WTC11 (cell line): ENCODE results near the gene ADARB2. TPM values are rescaled to one million over a fixed set of nuclear protein-coding genes. Genes with fewer than 3 reads are reported as not detected.

Source experiments
- ATAC-seq: fragments of 200-7000 bp; cut with Tn5 transposase; 2 replicates; pipeline ENCODE4 v1.10.0; 2021; ENCODE audit warnings: mild to moderate bottlenecking, moderate library complexity
- CTCF ChIA-PET: fragments of 300-600 bp; sonication (Branson Sonifier 250); formaldehyde crosslinking; loops from one replicate; lab custom pipeline; 2021; ENCODE audit warnings: antibody characterized with exemption; lab: Charles Lee
- POLR2A ChIA-PET: fragments of 350-600 bp; sonication (Branson Sonifier 250); formaldehyde crosslinking; loops from one replicate; lab custom pipeline; 2021; ENCODE audit warnings: antibody characterized with exemption; lab: Charles Lee
- DNase-seq: peaks from one replicate; pipeline ENCODE4 v3.0.0; 2021; ENCODE audit warnings: low spot score
- H3K27ac Mint-ChIP-seq: 2 replicates; pipeline ENCODE4 v1.8.0; 2021; ENCODE audit warnings: mixed read lengths
- H3K27me3 Mint-ChIP-seq: 2 replicates; pipeline ENCODE4 v1.8.0; 2021; ENCODE audit warnings: low read depth, mild to moderate bottlenecking, moderate library complexity, mixed read lengths
- H3K36me3 Mint-ChIP-seq: 2 replicates; pipeline ENCODE4 v1.8.0; 2021; ENCODE audit warnings: mixed read lengths
- H3K4me1 Mint-ChIP-seq: 2 replicates; pipeline ENCODE4 v1.8.0; 2022; ENCODE audit warnings: mixed read lengths
- H3K4me3 Mint-ChIP-seq: 2 replicates; pipeline ENCODE4 v1.8.0; 2021; ENCODE audit warnings: mild to moderate bottlenecking, moderate library complexity, mixed read lengths
- H3K9me3 Mint-ChIP-seq: 2 replicates; pipeline ENCODE4 v1.8.0; 2021; ENCODE audit warnings: mixed read lengths
- AR ChIP-seq: fragments of 250-450 bp; sonication (Bioruptor Pico); IDR thresholded peaks from 2 replicates; pipeline ENCODE4 v1.9.0; 2021; ENCODE audit warnings: mild to moderate bottlenecking
- ARID4B ChIP-seq: sonication (generic); formaldehyde crosslinking; IDR thresholded peaks from 2 replicates; pipeline ENCODE4 v1.8.0; 2023; ENCODE audit warnings: missing genetic modification reagents, mild to moderate bottlenecking, borderline replicate concordance
- CBFB ChIP-seq: sonication (generic); formaldehyde crosslinking; IDR thresholded peaks from 2 replicates; pipeline ENCODE4 v1.8.1; 2022; ENCODE audit warnings: mild to moderate bottlenecking, low read depth, missing genetic modification reagents
- CREM ChIP-seq: sonication (generic); formaldehyde crosslinking; IDR thresholded peaks from 2 replicates; pipeline ENCODE4 v1.8.1; 2022; ENCODE audit warnings: mild to moderate bottlenecking, missing genetic modification reagents, moderate library complexity
- ELF4 ChIP-seq: sonication (generic); formaldehyde crosslinking; IDR thresholded peaks from 2 replicates; pipeline ENCODE4 v1.8.1; 2022; ENCODE audit warnings: low read depth, mild to moderate bottlenecking, moderate library complexity, missing genetic modification reagents
- ETV6 ChIP-seq: sonication (generic); formaldehyde crosslinking; IDR thresholded peaks from 2 replicates; pipeline ENCODE4 v1.8.1; 2022; ENCODE audit warnings: mild to moderate bottlenecking, missing genetic modification reagents
- FOXP1 ChIP-seq: sonication (generic); formaldehyde crosslinking; IDR thresholded peaks from 2 replicates; pipeline ENCODE4 v1.8.0; 2022; ENCODE audit warnings: missing genetic modification reagents, mild to moderate bottlenecking, moderate library complexity, borderline replicate concordance
- MXD4 ChIP-seq: fragments of 250-450 bp; sonication (Bioruptor Pico); IDR thresholded peaks from 2 replicates; pipeline ENCODE4 v1.8.0; 2021; ENCODE audit warnings: mild to moderate bottlenecking, moderate library complexity, borderline replicate concordance
- NFATC4 ChIP-seq: fragments of 250-450 bp; sonication (Bioruptor Pico); IDR thresholded peaks from 2 replicates; pipeline ENCODE4 v1.9.0; 2021; ENCODE audit warnings: mild to moderate bottlenecking
- NFYB ChIP-seq: sonication (generic); formaldehyde crosslinking; conservative IDR thresholded peaks from 2 replicates; pipeline ENCODE4 v1.8.0; 2022; ENCODE audit warnings: low read depth, missing genetic modification reagents
- NR1H2 ChIP-seq: sonication (generic); formaldehyde crosslinking; IDR thresholded peaks from 2 replicates; pipeline ENCODE4 v1.9.0; 2021; ENCODE audit warnings: mild to moderate bottlenecking, moderate library complexity, missing genetic modification reagents
- PRRX2 ChIP-seq: fragments of 250-450 bp; sonication (Bioruptor Pico); IDR thresholded peaks from 2 replicates; pipeline ENCODE4 v1.8.0; 2021; ENCODE audit warnings: mild to moderate bottlenecking
- RELA ChIP-seq: sonication (generic); formaldehyde crosslinking; IDR thresholded peaks from 2 replicates; pipeline ENCODE4 v1.8.1; 2022; ENCODE audit warnings: missing genetic modification reagents, mild to moderate bottlenecking, borderline replicate concordance
- RORB ChIP-seq: fragments of 250-450 bp; sonication (Bioruptor Pico); IDR thresholded peaks from 2 replicates; pipeline ENCODE4 v1.9.0; 2021; ENCODE audit warnings: mild to moderate bottlenecking
- SMAD4 ChIP-seq: sonication (generic); formaldehyde crosslinking; IDR thresholded peaks from 2 replicates; pipeline ENCODE4 v1.8.0; 2022; ENCODE audit warnings: mild to moderate bottlenecking, missing genetic modification reagents
- ZMAT4 ChIP-seq: fragments of 250-450 bp; sonication (Bioruptor Pico); IDR thresholded peaks from 2 replicates; pipeline ENCODE4 v1.9.0; 2021; ENCODE audit warnings: mild to moderate bottlenecking
- ZNF263 ChIP-seq: sonication (generic); formaldehyde crosslinking; IDR thresholded peaks from 2 replicates; pipeline ENCODE4 v1.8.1; 2022; ENCODE audit warnings: low read depth, mild to moderate bottlenecking, moderate library complexity, missing genetic modification reagents
- ZNF281 ChIP-seq: sonication (generic); formaldehyde crosslinking; IDR thresholded peaks from 2 replicates; pipeline ENCODE4 v1.8.0; 2023; ENCODE audit warnings: mild to moderate bottlenecking, missing genetic modification reagents
- ZNF532 ChIP-seq: fragments of 250-450 bp; sonication (Bioruptor Pico); IDR thresholded peaks from 2 replicates; pipeline ENCODE4 v1.9.0; 2021; ENCODE audit warnings: mild to moderate bottlenecking, borderline replicate concordance
- total RNA-seq: library from RNA; stranded (reverse); gene quantifications from 3 replicates; pipeline ENCODE4 v1.2.3, GENCODE V29; 2021

The ADARB2 gene
- total RNA-seq, 1 experiment from 2014 or later = 3.7 TPM

- TF ChIP-seq AR (CRISPR knock-in tag) = no peak
- no peak for TF ChIP-seq ARID4B (CRISPR knock-in tag)
- TF ChIP-seq NFYB (CRISPR knock-in tag) = no peak
These were observed 389.8 kb downstream of the ADARB2 start (continued) for GRCh38 chr10:1347525-1347924.

GRCh38 chr10:1346201-1346600 is 391.1 kb downstream of the ADARB2 start:
- Mint-ChIP-seq H3K27me3 (no peaks in the 10 kb centered on the region), H3K4me1 (peaks cover 28% of the 10 kb centered on the region), H3K4me3 (no peak overlapping the region), H3K27ac (no peak overlapping the region), H3K9me3 (peaks cover 5% of the 10 kb centered on the region; the same call in 1 of the 2 replicates), H3K36me3 (no peaks in the 10 kb centered on the region)
- DNase-seq = no peak
- ATAC-seq = no peak
- ChIA-PET CTCF (no interaction called here), POLR2A (no interaction called here)
- no peak for TF ChIP-seq RORB
- TF ChIP-seq AR (CRISPR knock-in tag) = no peak
- TF ChIP-seq FOXP1 (CRISPR knock-in tag) = no peak
- no peak for TF ChIP-seq MXD4 (CRISPR knock-in tag)
- no peak for TF ChIP-seq ELF4 (CRISPR knock-in tag)
- no peak for TF ChIP-seq ETV6 (CRISPR knock-in tag)
- no peak for TF ChIP-seq NFATC4 (CRISPR knock-in tag)
- TF ChIP-seq ZNF532 (CRISPR knock-in tag) = no peak
- no peak for TF ChIP-seq ZMAT4 (CRISPR knock-in tag)
- TF ChIP-seq ZNF281 = no peak
- TF ChIP-seq CREM (CRISPR knock-in tag) = no peak
- TF ChIP-seq SMAD4 (CRISPR knock-in tag) = no peak
- TF ChIP-seq CBFB (CRISPR knock-in tag) = no peak
- no peak for TF ChIP-seq PRRX2
- TF ChIP-seq RELA (CRISPR knock-in tag) = no peak
- no peak for TF ChIP-seq ZNF263 (CRISPR knock-in tag)
- no peak for TF ChIP-seq NR1H2 (CRISPR knock-in tag)
